VCaP (cell line): ENCODE data around the gene TRMT44.

Experiments used
- H3K27ac ChIP-seq: fragments of 450-650 bp; 2 replicates; pipeline ENCODE4 v1.5.1; 2017
- TF ChIP-seq, protein P1 (sequence below): fragments of 450-650 bp; conservative IDR thresholded peaks from 2 replicates; pipeline ENCODE4 v1.5.1; 2017; ENCODE audit warnings: mild to moderate bottlenecking, moderate library complexity

TRMT44 gene

DNA sequence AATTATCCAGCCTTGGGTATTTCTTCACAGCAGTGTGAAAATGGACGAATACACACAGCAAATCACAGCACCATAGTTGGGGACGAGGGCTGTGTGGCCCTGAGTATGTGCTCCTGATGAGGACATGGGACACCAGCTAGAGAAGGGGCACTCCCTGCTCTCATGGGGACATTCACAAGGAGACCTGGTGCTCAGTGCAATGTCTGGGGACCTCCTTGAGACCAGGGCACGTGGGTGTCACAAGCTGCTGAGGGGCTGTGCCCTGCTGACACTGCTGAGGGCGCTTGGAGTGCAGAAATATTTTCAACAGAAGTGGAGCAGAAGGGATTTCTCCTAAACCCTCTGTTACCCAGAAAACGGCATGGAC lies 65.4 kb downstream of the TRMT44 start:
- TF ChIP-seq, protein P1, sequence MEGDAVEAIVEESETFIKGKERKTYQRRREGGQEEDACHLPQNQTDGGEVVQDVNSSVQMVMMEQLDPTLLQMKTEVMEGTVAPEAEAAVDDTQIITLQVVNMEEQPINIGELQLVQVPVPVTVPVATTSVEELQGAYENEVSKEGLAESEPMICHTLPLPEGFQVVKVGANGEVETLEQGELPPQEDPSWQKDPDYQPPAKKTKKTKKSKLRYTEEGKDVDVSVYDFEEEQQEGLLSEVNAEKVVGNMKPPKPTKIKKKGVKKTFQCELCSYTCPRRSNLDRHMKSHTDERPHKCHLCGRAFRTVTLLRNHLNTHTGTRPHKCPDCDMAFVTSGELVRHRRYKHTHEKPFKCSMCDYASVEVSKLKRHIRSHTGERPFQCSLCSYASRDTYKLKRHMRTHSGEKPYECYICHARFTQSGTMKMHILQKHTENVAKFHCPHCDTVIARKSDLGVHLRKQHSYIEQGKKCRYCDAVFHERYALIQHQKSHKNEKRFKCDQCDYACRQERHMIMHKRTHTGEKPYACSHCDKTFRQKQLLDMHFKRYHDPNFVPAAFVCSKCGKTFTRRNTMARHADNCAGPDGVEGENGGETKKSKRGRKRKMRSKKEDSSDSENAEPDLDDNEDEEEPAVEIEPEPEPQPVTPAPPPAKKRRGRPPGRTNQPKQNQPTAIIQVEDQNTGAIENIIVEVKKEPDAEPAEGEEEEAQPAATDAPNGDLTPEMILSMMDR: no peak

GRCh38 chr4:8506373-8507195 lies 66.0 kb downstream of the TRMT44 start:
- TF ChIP-seq, protein P1: no peak
- H3K27ac ChIP-seq: no peak overlapping the region

More for the DNA sequence above, 65.4 kb downstream of the TRMT44 start:
- H3K27ac ChIP-seq: no peak overlapping the region

DNA sequence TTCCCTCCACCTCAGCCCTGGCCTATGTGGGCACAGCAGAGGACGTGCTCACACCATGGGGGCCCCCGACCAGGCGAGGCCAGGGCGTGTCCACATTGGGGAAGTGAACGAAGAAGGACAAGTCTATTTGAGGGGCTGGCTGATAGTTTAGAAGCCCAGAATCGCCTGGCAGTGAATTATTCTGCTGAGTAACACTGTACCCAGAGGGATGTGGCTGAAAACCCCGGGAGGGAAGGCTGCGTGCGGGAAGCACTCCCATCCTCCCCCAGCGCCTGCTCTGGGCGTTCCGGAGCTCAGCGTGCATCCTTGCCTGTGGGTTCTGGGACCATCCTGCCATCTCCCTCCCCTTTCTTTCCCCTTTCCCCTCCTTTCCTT lies 66.6 kb downstream of the TRMT44 start:
- TF ChIP-seq, protein P1: no peak
- no peak overlapping the region for H3K27ac ChIP-seq

DNA sequence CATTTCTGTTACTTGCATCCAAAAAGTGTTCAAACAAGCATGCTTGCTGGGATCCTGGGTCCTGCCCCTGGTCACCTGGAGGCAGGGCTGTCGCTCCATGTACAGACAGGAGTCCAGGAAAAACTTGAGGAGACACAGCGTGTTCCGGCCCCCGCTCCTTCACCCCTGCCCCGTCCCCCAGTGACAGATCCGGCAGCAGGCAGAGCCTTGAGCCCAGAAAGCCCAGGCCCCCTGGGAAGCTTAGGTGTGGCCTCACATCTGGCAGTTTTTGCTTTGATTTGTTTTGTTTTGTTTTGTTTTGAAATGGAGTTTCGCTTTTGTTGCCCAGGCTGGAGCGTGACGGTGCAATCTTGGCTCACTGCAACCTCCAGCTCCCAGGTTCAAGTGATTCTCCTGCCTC lies 67.0 kb downstream of the TRMT44 start:
- TF ChIP-seq, protein P1: no peak

DNA sequence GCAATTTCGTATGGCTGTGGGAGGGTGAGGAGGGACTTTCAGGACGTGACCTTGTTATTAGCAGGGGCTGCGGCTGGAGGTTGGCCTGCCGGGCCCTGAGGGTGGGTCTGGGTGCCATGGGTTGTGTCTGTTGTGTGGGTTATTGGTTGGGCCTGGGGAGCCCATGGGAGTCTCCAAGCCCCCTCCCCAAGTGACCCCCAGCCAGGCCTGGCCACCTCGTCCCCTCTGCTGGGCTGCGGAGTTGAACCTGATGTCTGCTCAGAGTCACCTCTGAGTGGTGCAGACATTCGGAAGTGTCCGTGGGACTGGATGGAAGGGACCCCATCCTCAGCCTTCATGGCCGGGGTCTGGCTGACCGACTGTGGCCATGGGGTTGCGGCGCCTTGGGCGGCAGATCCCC lies 67.7 kb downstream of the TRMT44 start:
- H3K27ac ChIP-seq: no peak overlapping the region
- TF ChIP-seq, protein P1: no peak

More for the DNA sequence above, 67.0 kb downstream of the TRMT44 start:
- H3K27ac ChIP-seq: no peak overlapping the region

- TF ChIP-seq, protein P1: no peak
- H3K27ac ChIP-seq: no peak overlapping the region
These were observed 68.2 kb downstream of the TRMT44 start for GRCh38 chr4:8508740-8509139.

DNA sequence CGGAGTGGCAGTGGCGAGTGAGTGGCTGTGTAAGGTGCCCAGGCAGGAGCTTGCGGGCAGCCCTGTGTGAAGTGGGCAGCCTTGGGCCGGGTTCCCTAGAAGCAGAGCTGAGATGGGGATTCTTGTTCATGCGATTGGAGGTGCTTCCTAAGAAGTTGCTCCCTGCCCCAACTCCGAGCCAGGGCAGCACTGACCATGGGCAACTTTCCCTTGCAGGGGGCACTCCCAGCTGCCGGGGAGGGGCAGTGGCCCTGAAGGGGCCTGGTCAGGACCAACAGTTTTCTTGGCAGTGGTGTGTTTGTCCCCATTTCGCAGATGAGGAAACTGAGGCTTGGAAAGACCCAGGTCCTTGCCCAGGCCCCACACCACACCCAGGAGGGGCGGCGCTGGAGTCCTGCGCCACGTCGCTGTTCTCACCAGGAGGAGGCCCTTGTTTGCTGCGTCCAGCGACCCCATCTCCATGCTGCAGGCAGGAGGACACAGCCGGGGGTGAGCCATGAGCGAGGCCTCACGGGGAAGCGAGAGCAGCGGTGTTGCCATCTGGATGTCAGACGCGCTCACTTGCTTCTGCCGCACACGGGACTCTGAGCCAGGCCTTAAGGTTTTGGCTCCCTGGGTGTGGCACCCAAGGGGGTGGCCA lies 68.9 kb downstream of the TRMT44 start:
- H3K27ac ChIP-seq: no peak overlapping the region
- TF ChIP-seq, protein P1: no peak
